Endothelial cell of umbilical vein (primary cell): ENCODE data around the gene KLHL4. TPM values are rescaled to one million over a fixed set of nuclear protein-coding genes. Genes with fewer than 3 reads are reported as not detected.
A peak's percentile ranks its signal among the peaks of the same experiment; 100 is the strongest.

Experiments used
- BruUV-seq: library from RNA; stranded (reverse); fragments of 400-500 nt; replicated peaks from 2 replicates; lab custom pipeline; 2021; lab: Mats Ljungman, UMichigan
- CTCF ChIA-PET: fragments of 300-600, 350-600 bp; sonication (Branson Sonifier 250); formaldehyde crosslinking; loops from one replicate; lab custom pipeline; 2021; ENCODE audit warnings: antibody characterized with exemption, inconsistent platforms; lab: Charles Lee
- POLR2A ChIA-PET: fragments of 300-600, 350-600 bp; sonication (Branson Sonifier 250); formaldehyde crosslinking; loops from one replicate; lab custom pipeline; 2021; ENCODE audit warnings: antibody characterized with exemption, inconsistent platforms; lab: Charles Lee
- DNase-seq: peaks from one replicate; pipeline ENCODE4 v3.0.0-alpha.2; 2011; ENCODE audit warnings: low read depth, low spot score
- FAIRE-seq: peaks from 2 replicates; lab custom pipeline; 2011; peaks lifted over from hg19 to GRCh38; lab: Jason Lieb, UNC
- H2AFZ ChIP-seq: 2 replicates; pipeline ENCODE4 v1.6.0; 2012; ENCODE audit warnings: low read depth, low read length, control low read depth, inconsistent platforms
- H3K27ac ChIP-seq: 2 replicates; pipeline ENCODE4 v1.5.1; 2011; ENCODE audit warnings: low read depth, mild to moderate bottlenecking, control low read depth, low read length, moderate library complexity; ENCODE audit not compliant: insufficient read depth
- H3K27me3 ChIP-seq, 2 experiments: 2 replicates each; pipeline versions ENCODE4 v1.6.0 to v1.6.1; 2011; ENCODE audit warnings: low read length in 2 of 2, mixed read lengths in 1 of 2; ENCODE audit not compliant: control insufficient read depth in 2 of 2, insufficient read depth in 2 of 2
- H3K36me3 ChIP-seq, 2 experiments: 2 replicates in 1 of 2; 3 replicates in 1 of 2; pipeline ENCODE4 v1.5.1; 2011; ENCODE audit warnings: low read length in 2 of 2, mild to moderate bottlenecking in 1 of 2, moderate library complexity in 1 of 2; ENCODE audit not compliant: control insufficient read depth in 2 of 2, insufficient read depth in 2 of 2; ENCODE audit errors: extremely low read depth in 1 of 2
- H3K4me1 ChIP-seq: 3 replicates; pipeline ENCODE4 v1.5.1; 2011; ENCODE audit warnings: mild to moderate bottlenecking, low read length; ENCODE audit not compliant: control insufficient read depth, insufficient read depth; ENCODE audit errors: extremely low read depth
- H3K4me2 ChIP-seq: 2 replicates; pipeline ENCODE4 v1.6.1; 2011; ENCODE audit warnings: low read length, control low read depth, mixed read lengths; ENCODE audit not compliant: insufficient read depth
- H3K4me3 ChIP-seq, 3 experiments: fragments of 200-600 bp in 1 of 3; sonication (generic), shearing (Covaris generic) in 1 of 3; replicated peaks in 1 of 3; 2 replicates each; pipeline ENCODE4 v1.5.1; 2011 to 2016; ENCODE audit warnings: control low read depth in 3 of 3, low read length in 3 of 3, mild to moderate bottlenecking in 2 of 3, inconsistent platforms in 1 of 3, low read depth in 1 of 3, moderate library complexity in 1 of 3; ENCODE audit not compliant: insufficient read depth in 1 of 3
- H3K79me2 ChIP-seq: 2 replicates; pipeline ENCODE4 v1.6.0; 2012; ENCODE audit warnings: low read length, inconsistent platforms; ENCODE audit not compliant: control insufficient read depth, insufficient read depth
- H3K9ac ChIP-seq: replicated peaks from 2 replicates; pipeline ENCODE3; 2011; ENCODE audit warnings: low read length, control low read depth; ENCODE audit not compliant: insufficient read depth; ENCODE audit errors: extremely low read depth
- H3K9me1 ChIP-seq: replicated peaks from 3 replicates; pipeline ENCODE4 v1.6.0; 2011; ENCODE audit warnings: mild to moderate bottlenecking, low read length; ENCODE audit not compliant: control insufficient read depth, insufficient read depth; ENCODE audit errors: extremely low read depth
- H3K9me3 ChIP-seq: replicated peaks from 2 replicates; pipeline ENCODE4 v1.5.1; 2012; ENCODE audit warnings: low read length, inconsistent platforms; ENCODE audit not compliant: control insufficient read depth, insufficient read depth
- H4K20me1 ChIP-seq: replicated peaks from 2 replicates; pipeline ENCODE3; 2011; ENCODE audit warnings: mild to moderate bottlenecking, low read length; ENCODE audit not compliant: control insufficient read depth, insufficient read depth; ENCODE audit errors: extremely low read depth
- CTCF ChIP-seq, 2 donors: IDR thresholded peaks; 1 replicate in 1 of 2; 2 replicates in 1 of 2; pipeline ENCODE4 v1.5.1; 2011; ENCODE audit warnings: low read length in 2 of 2, mild to moderate bottlenecking in 2 of 2, moderate library complexity in 2 of 2, control low read depth in 1 of 2, inconsistent platforms in 1 of 2, low read depth in 1 of 2; ENCODE audit not compliant: insufficient read depth in 1 of 2; ENCODE audit errors: extremely low read depth in 1 of 2
- EZH2 ChIP-seq: IDR thresholded peaks from 2 replicates; pipeline ENCODE4 v1.6.1; 2012; ENCODE audit warnings: borderline replicate concordance, low read depth, mild to moderate bottlenecking, moderate library complexity, low read length, inconsistent platforms; ENCODE audit not compliant: severe bottlenecking
- FOS ChIP-seq: IDR thresholded peaks from 2 replicates; pipeline ENCODE4 v1.6.1; 2011; ENCODE audit warnings: mild to moderate bottlenecking, low read length, moderate library complexity, borderline replicate concordance; ENCODE audit not compliant: insufficient read depth
- GATA2 ChIP-seq: IDR thresholded peaks from 2 replicates; pipeline ENCODE4 v1.7.0; 2011; ENCODE audit warnings: low read depth, mild to moderate bottlenecking, moderate library complexity, mixed read lengths, low read length; ENCODE audit not compliant: insufficient read length, insufficient read depth
- JUN ChIP-seq: IDR thresholded peaks from 2 replicates; pipeline ENCODE4 v1.6.1; 2011; ENCODE audit warnings: borderline replicate concordance, low read depth; ENCODE audit not compliant: insufficient read length, insufficient read depth
- MYC ChIP-seq: IDR thresholded peaks from one replicate; pipeline ENCODE4 v1.6.1; 2011; ENCODE audit warnings: mild to moderate bottlenecking, low read depth, low read length
- POLR2A ChIP-seq: IDR thresholded peaks from 2 replicates; pipeline ENCODE4 v1.6.1; 2012; ENCODE audit warnings: low read depth, mild to moderate bottlenecking, control low read depth, low read length
- POLR2AphosphoS5 ChIP-seq: IDR thresholded peaks from 2 replicates; pipeline ENCODE4 v1.6.1; 2012; ENCODE audit warnings: low read depth, mild to moderate bottlenecking, control low read depth, low read length, moderate library complexity; ENCODE audit not compliant: insufficient read depth
- dilution Hi-C: fragments of 300-500 bp; cut with MboI; formaldehyde crosslinking; loops from one replicate; pipeline ENCODE4 v1.15.0; 2019; ENCODE audit warnings: low sequenced_read_pairs; ENCODE audit not compliant: extremely low pct_ligation_motif_present
- intact Hi-C: fragments of 100-400 bp; cut with micrococcal nuclease; formaldehyde crosslinking; loops from one replicate; pipeline ENCODE4 v1.10.0; 2022
- polyA plus RNA-seq, 4 experiments: library from polyadenylated mRNA; depleted of rRNA in 3 of 4; stranded (reverse) in 3 of 4; unstranded in 1 of 4; fragments of >200 nt; gene quantifications; 2 replicates each; pipeline versions ENCODE4 v1.2.1 to v1.2.3, GENCODE V29; 2011 to 2012; ENCODE audit warnings: missing spikeins in 1 of 4
- total RNA-seq: library from RNA; stranded (reverse); gene quantifications from 2 replicates; pipeline ENCODE4 v1.2.3, GENCODE V29; 2021
- TF ChIP-seq, protein P1 (sequence below): IDR thresholded peaks from 2 replicates; pipeline ENCODE4 v1.6.1; 2011; ENCODE audit not compliant: insufficient read depth, insufficient read length

The KLHL4 gene
- total and polyA plus RNA-seq, 2 donors (not counting 3 experiments of a cell fraction or from before 2014, with no cell fraction given): 9.8 to 19.3 TPM

DNA sequence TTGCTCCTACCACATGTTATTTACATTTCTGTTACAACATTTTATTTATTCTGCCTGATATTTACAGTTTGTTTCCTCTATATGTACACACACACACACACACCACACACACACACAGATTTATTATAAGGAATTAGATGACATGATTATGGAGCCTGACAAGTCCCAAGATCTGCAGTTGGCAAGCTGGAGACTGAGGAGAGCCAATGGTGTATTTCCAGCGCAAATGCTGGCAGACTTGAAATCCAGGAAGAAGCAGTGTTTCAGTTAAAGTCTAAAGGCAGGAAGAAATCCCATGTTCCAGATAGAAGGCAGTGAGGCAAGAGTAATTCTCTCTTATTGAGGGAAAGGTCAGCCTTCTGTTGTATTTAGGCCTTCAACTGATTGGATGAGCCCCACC, 1.8 kb upstream of the KLHL4 start:
- CTCF ChIA-PET: interaction anchor here (0.9 kb wide), 1 partner anchor 17 kb away, joined by 3 read pairs; no protein-coding TSS in a partner anchor

More for the DNA sequence above, 1.8 kb upstream of the KLHL4 start:
- Histone ChIP-seq H3K9ac (no peak overlapping the region), H3K9me1 (no peaks in the 10 kb centered on the region), H3K9me3 (no peaks in the 10 kb centered on the region), H3K4me2 (no peak overlapping the region), H2AFZ (no peak overlapping the region), H3K4me3 (no peak overlapping the region), H4K20me1 (no peaks in the 10 kb centered on the region), H3K27ac (peak overlapping the region; percentile 97), H3K4me1 (peaks cover 17% of the 10 kb centered on the region), H3K79me2 (peaks cover 12% of the 10 kb centered on the region), H3K27me3 (no peaks in the 10 kb centered on the region), H3K36me3 (no peaks in the 10 kb centered on the region)
- TF ChIP-seq CTCF (IDR thresholded peaks at IDR 0.05; ENCODE audit: extremely low read depth in 1 of 2, insufficient read depth in 1 of 2, low read depth in 1 of 2, low read length in 2 of 2) (no peak), JUN (no peak), GATA2 (no peak), POLR2A (no peak), MYC (no peak), POLR2AphosphoS5 (no peak), EZH2 (no peak), FOS (no peak)
- TF ChIP-seq, protein P1, sequence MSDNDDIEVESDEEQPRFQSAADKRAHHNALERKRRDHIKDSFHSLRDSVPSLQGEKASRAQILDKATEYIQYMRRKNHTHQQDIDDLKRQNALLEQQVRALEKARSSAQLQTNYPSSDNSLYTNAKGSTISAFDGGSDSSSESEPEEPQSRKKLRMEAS: no peak
- FAIRE-seq (peak; percentile 66), DNase-seq (peak; percentile 50)
- intact Hi-C loops: loop anchor here (2.0 kb wide), 4 partner anchors 81 to 177 kb away; no protein-coding TSS in a partner anchor
- dilution Hi-C loops: no loop called here
- POLR2A ChIA-PET: no interaction called here
- no TSS peak for BruUV-seq
